NK-92 treated with Interleukin-12 subunit alpha and Interleukin-12 subunit beta, amount 100 ng/mL, for 24 hours (cell line): ENCODE measurements around the gene ALK.

Source experiments
- DNase-seq: peaks from one replicate; lab custom pipeline; 2025; lab: John Stamatoyannopoulos, UW

ALK gene

GRCh38 chr2:29573612-29574011 lies 347.8 kb downstream of the ALK start:
- no peak for DNase-seq

GRCh38 chr2:29573147-29573546 lies 348.2 kb downstream of the ALK start:
- no peak for DNase-seq

GRCh38 chr2:29570539-29570938 lies 350.8 kb downstream of the ALK start:
- DNase-seq = no peak

GRCh38 chr2:29567906-29568520 lies 353.4 kb downstream of the ALK start:
- DNase-seq = no peak

GRCh38 chr2:29563697-29564096 lies 357.7 kb downstream of the ALK start:
- DNase-seq = no peak

- no peak for DNase-seq
Measured at GRCh38 chr2:29562896-29563295, 358.5 kb downstream of the ALK start.

GRCh38 chr2:29562319-29562718 lies 359.1 kb downstream of the ALK start:
- no peak for DNase-seq

GRCh38 chr2:29561628-29562027 lies 359.8 kb downstream of the ALK start:
- no peak for DNase-seq

- no peak for DNase-seq
Measured at GRCh38 chr2:29561181-29561580, 360.2 kb downstream of the ALK start.

- no peak for DNase-seq
Measured at GRCh38 chr2:29560566-29560965, 360.8 kb downstream of the ALK start.

GRCh38 chr2:29560030-29560429 lies 361.4 kb downstream of the ALK start:
- DNase-seq = no peak

GRCh38 chr2:29559578-29559977 lies 361.8 kb downstream of the ALK start:
- no peak for DNase-seq

GRCh38 chr2:29558097-29558496 lies 363.3 kb downstream of the ALK start:
- no peak for DNase-seq

- DNase-seq = no peak
Measured at GRCh38 chr2:29557268-29557667, 364.1 kb downstream of the ALK start.

- no peak for DNase-seq
Measured at GRCh38 chr2:29549069-29549380, 372.4 kb downstream of the ALK start.

GRCh38 chr2:29544917-29545316 lies 376.5 kb downstream of the ALK start:
- no peak for DNase-seq

- no peak for DNase-seq
Measured at GRCh38 chr2:29544031-29544430, 377.4 kb downstream of the ALK start.

- no peak for DNase-seq
Measured at GRCh38 chr2:29535188-29535587, 386.2 kb downstream of the ALK start.

GRCh38 chr2:29532436-29532835 lies 388.9 kb downstream of the ALK start:
- DNase-seq = no peak

GRCh38 chr2:29531626-29532025 lies 389.8 kb downstream of the ALK start:
- DNase-seq = no peak

- no peak for DNase-seq
Measured at GRCh38 chr2:29530281-29530680, 391.1 kb downstream of the ALK start.

GRCh38 chr2:29528891-29529520 lies 392.4 kb downstream of the ALK start:
- DNase-seq = no peak

- no peak for DNase-seq
Measured at GRCh38 chr2:29528371-29528770, 393.0 kb downstream of the ALK start.

GRCh38 chr2:29527947-29528346 lies 393.4 kb downstream of the ALK start:
- no peak for DNase-seq
